GM19455 (cell line): Measurements from ENCODE around the gene BCR.

ENCODE experiments used
- ATAC-seq: cut with Tn5 transposase; IDR thresholded peaks from one replicate; pipeline ENCODE4 v1.9.1; 2021; ENCODE audit not compliant: unreplicated experiment

Gene BCR

DNA sequence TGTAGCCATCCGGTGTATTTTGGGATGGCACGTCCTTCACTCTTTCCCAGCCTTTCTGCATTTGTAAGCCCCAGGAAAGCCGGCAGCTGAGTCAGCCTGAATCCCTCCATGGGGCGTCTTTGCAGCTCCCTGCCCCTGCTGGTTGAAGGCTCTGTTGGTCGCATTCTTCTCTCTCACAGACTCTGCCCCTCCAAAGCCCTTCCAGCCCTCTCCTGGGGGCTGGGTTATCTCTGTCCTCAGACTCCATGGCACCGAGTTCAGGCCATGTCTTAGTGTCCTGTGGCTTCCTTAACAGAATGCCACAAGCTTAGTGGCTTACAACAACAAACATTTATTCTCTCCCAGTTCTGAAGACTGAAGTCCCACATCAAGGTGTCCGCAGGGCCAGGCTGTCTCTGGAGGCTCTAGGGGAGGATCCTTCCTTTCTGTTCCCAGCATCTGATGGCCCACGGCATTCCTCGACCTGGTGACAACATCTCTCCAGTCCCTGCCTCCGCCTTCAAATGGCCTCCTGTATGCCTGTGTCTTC is 62.2 kb downstream of the BCR start:
- ATAC-seq, result no peak

DNA sequence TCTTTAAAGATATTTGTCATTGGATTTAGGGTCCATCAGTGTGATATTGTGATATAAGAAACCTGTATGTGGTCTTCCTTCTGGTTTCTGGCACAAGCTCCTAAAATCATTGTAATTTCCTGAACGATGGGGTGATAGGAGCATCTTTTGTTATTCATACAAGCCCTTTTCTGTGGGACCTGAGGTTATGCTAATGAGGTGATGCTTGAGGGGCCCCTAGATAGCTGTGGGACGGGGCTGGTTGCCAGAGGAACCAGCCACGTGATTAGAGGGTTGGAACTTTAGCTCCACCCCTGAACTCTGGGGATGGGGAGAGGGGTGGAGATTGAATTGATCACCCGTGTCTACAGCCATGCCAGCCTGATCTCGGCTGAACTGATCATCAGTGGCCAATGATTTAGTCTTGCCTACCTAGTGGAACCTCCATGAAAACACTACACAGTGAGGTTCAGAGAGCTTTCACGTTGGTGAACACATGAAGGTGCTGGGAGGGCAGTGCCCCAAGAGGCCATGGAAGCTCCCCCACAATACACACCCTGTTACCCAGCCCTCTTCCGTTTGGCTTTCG is 62.8 kb downstream of the BCR start:
- no peak for ATAC-seq

DNA sequence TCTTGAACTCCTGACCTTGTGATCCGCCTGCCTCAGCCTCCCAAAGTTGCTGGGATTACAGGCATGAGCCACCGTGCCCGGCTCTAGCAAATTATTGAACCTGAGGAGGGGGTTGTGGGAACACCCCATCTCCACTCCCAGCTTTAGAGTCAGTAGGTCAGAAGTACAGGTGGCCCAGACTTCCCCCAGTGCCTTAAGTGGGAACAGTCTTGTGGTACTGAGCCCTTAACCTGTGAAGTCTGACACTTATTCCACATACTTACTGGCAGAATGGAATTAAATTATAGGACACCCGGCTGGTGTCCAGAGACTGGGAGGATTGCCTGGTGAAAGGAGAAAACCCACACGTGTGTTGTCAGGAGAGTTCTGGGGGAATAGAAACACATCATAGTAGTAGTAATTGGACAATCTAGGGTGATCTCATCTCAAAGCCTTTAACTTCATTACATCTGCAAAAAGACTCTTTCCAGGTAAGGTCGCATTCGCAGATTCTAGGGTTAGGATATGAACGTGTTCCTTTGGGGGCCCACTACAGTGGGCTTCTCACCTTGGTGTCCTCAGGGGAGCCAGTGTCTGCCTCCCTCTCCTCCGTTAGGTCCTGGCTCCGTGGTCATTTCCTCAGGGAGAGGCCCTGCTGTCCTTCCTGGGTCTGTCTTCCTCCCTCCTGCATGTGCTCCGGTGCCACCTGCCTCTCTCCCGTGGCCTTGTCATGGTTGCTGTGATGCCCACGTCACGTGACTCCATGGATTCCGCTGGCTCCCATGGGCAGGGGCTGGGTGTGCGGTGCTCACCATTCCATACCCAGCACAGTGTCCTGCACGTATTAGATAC is 63.8 kb downstream of the BCR start:
- no peak for ATAC-seq

DNA sequence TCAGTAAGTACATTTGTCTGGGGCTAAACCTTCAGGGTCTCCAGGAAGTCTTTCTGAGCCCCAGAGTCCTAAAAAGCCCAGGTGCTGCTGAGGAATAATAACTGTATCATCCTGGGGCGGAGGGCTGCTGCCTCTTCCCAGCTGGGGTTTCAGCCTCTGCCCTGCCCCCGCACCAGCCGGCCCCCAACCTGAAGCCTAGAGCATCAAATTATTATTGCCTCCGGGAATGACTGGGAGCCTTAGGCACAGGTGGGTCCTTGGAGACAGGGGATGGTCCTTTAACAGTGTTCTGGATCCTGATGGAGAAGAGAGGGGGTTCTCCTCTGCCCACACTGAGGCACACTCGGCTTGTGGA is 64.4 kb downstream of the BCR start:
- ATAC-seq, result no peak

DNA sequence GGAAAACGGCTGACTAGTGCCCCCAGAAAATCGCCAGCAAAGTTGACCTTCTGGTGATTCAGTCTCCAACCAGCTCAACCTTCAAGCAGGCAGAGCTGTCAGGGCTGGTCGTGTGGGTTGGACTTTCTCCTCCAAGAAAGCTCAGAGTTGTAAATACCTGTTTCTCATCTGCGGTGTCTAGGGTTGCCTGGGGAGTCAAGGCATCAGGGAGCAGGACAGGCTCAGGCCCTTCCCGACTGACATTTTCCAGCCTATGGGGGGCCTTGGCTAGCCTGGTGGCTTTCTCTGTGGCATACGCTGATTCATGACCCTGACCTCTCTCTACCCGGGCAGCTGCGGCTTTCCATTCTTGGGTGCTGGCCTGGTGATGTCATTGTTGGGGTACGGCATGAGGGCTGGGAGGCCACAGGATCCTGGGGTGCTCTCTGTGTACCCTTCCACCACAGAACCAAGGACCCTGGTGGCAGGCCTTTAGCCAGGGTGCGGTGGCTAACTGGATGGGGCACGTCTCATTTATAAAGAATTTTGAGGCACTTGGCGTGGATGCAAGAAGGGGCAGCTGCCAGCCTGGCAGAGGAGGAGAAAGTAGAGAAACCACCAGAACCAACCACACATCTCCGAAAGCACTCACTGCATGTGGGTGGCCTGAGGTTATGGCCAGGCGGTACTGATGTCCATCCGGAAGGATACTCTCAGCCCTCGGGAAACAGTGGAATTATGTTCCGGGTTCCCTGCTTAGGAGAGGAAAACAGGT is 64.9 kb downstream of the BCR start:
- ATAC-seq, result no peak

DNA sequence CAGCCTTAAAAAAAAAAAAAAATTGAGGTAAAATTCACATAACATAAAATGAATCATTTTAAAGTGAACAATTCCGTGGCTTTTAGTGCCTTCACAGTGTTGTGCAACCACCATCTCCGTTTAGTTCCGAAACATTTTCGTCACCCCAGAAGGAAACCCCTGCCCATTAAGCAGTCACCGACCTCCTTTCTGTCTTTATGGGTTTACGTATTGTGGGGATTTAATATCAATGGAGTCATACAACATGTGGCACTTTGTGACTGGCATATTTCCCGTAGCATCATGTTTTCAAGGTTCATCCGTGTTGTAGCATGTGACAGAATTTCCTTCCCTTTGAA is 65.5 kb downstream of the BCR start:
- no peak for ATAC-seq

DNA sequence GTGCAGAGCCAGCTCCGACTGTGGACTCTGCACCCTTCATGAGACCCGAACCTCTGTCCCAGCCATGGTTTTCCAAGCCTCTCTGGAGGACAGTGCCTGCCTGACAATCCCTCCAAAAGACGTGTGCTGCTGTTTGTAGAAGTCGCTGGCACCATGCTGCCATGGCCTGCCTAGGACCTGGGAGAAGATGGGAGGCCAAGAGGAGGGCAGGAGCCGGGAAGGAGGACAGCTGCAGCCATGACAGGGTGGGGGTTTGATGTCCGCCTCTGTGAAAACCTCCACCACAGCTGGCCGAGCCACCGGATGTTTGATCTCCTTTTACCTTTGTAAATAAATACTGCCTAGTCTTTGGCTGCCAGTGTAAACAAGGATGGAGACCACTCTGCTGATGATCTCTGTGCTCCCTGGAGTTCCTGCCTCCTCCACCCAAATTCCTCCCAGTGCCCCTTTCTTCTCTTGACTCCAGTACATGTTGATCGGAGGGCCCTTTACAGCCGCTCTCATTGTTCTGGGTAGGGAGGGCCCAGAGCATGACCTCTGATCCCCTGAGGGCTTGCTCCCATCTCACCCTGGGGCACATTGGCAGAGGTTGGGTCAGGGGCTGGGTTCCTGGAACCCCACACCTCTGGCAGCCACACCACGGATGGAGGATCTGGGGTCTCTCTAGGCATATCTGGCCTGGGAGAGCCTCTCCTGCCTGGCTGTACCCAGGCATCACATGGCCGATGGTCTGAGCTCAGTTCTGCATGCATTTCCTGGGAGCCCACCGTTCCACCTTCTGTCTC is 66.9 kb downstream of the BCR start:
- ATAC-seq, result no peak

DNA sequence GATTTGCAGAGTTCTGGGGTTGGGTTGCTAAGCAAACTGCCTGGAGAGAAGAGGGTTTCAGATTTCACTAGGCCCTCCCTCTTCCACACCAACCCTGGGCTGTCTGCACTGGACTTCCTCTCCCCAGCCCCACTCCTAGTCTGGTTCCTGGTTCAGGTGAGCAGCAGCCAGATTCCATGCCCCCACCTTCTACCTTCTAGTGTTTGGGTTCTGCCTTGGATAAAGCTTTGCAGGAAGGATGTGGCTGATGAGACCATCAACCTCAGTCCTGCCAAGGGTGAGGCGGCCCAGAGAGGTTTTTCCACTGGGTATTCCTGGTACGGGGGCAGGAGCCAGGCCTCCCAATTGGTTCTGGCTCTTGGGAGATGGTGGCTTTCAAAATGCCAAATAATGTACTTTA is 68.3 kb downstream of the BCR start:
- ATAC-seq, result no peak

DNA sequence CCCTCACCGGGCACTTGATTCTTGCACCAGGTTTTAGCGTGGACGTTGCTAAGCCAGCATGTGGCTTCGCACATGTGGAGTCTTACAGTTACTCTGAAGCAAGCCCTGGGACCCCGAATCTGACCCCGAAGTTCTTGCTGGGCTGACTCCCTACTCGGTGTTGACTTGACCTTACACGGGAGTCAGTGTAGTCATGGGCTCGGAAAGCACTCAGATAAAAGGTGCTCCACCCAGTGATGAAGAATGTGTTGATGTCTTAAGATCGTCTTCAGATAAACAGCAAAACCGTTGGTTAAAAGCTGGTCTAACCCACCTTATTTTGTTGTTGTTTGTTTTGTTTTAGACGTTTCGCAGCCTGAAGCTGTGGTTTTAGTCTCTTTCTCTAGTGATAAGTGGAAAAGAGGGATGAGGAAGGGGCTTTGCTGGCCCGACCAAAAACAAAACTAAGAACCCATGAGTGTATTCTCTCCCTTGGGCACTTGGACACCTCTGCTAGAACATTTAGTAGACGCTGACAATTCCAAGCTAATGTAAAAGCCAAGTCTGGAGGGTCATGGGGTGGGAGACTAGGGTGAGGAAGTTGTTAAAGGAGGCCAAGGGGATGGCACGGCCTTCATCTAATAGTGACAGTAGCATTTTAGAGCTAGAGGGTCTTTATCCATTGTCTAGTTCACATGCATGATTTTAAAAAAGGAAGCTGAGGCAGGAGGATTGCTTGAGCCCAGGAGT is 69.9 kb downstream of the BCR start:
- no peak for ATAC-seq

DNA sequence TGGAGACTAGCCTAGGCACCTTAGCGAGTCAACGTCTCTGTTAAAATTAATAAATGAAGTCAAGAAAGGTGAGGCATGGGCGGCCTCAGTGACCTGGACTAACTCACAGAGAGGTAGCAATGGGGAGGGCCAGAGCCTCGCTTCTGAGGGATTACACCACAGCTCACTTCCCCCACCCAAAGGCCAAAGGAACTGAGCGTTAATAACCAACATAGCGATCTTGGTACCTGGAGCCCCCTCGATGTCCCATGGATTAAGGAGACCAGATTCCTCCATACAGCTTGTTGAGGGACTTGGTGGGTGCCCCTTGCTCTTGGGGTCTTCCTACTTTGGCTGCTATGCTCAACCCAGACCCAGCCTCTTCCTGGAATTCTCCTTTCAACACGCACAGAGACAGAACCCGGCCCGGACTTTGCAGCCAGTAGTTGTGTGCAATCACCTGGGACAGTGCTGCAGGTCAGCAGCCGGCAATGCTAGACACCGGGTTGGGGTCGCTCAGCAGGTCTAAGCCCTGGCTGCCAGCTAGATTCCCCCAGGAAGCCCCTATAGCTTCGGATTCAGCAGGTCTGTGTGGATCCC is 70.6 kb downstream of the BCR start:
- no peak for ATAC-seq

DNA sequence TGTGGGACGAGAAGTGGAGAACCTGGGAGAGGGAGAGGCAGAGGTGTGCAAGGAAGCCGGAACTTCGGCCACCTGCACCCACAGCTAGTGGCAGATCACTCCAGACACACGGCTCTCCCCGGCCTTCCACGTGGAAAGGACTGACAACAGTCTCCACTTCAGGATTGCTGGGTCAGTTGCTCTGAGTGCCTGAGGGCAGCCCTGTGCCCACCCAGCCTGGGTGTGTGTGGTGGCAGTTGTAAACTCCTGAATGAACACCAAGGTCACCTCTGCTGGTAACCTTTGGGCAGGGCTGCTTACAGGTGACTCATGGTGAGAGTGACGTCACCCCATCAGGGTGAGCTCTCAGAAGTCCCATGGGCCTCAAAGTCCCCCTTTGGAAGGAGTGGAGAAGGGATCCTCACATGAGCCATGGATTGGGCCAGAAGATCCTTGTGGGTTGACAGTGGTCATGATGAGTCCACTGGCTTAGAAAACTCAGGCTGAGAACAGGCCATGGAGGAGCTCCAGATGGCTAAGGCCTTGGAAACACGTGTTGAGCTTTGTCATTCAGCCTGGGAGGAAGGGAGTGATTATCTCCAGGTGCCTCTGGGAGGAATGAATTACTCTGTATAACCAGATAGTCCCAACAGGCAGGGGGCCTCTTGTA is 71.3 kb downstream of the BCR start:
- ATAC-seq, result no peak

DNA sequence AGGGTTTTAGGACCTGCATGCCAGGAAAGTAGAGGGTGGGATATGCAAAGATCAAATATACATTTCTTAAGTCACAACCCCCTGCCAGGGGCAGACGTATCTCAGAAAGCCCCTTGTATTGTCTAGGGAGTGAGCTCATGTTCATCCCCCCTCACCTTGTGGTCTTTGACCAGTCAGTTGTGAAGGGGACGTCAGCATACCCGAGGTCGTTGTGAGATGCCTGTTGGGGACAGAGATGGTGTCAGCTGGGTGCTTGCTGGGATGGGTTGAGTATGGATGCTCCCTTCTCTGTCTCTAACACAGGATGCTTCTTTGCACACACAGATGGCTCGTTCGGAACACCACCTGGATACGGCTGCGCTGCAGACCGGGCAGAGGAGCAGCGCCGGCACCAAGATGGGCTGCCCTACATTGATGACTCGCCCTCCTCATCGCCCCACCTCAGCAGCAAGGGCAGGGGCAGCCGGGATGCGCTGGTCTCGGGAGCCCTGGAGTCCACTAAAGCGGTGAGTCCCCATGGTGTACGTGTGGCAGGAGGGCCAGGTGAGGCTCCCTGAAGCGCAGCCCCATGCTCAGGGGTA is 73.3 kb downstream of the BCR start:
- no peak for ATAC-seq

DNA sequence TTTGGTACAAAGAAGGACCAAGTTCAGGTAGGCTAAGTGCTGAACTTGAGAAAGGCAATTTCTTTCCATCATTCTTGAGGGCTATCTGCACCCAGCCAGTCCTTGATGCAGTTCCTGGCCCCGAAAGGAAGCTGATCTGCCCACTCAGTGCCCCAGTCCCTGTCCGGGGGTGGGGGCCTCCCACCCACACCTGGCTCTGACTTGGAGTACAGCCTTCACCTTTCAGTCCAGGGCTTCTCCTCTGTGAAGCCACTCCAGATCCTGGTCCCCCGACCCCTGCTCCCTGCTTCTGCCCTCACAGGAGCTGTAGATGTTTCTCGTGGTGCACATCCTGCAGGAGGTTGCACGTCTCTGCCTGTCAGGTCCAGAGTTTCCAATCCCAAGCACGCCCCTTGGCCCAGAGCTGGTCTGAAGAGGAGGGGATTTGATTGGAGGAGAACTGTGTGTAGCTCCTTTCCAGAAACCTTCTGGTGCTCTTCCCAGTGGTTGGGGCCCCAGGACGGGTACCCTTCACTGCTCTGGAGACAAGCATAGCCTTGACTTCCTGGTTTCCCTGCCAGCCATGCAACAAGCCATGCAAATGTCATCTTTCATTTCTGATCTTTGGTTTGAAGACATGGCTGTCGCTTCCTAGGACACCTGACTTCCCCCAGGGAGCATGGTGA is 75.3 kb downstream of the BCR start:
- ATAC-seq, result no peak

DNA sequence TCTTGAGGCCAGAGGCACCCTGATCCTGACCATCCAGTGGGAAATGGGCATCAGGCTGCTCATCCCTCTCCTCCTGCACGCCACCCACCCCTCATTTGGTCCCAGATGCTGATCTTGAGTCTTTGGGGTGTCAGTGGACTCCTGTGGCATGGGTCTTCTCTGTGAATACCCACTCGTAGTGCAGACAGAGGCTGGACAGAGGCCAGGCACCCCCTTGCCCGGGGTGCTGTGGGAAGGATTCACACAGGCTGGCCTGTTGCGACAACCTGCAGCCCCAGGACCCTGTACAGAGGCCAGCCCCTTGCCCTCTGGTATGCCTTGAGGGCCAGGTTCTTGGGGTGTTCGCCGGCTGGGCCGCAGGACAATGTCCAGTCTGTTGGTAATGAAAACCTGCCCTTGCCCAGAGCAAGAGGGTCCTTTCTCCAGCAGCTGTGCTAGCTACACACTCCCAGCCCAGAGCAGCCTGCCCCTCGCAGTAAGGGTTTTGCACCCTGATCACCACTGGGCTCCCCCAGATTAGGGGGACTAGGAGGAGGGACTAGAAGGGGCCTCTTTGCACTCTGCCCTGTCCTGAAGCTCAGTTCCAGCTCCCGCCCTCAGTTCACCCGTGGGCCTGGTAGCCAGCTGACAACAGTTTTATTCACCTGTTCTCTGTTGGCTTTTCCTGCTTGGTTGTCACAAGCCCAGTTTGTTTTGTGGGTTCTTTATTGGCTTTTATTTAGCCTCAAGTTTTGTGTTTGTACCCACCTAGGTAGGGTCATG is 76.0 kb downstream of the BCR start:
- ATAC-seq, result no peak

DNA sequence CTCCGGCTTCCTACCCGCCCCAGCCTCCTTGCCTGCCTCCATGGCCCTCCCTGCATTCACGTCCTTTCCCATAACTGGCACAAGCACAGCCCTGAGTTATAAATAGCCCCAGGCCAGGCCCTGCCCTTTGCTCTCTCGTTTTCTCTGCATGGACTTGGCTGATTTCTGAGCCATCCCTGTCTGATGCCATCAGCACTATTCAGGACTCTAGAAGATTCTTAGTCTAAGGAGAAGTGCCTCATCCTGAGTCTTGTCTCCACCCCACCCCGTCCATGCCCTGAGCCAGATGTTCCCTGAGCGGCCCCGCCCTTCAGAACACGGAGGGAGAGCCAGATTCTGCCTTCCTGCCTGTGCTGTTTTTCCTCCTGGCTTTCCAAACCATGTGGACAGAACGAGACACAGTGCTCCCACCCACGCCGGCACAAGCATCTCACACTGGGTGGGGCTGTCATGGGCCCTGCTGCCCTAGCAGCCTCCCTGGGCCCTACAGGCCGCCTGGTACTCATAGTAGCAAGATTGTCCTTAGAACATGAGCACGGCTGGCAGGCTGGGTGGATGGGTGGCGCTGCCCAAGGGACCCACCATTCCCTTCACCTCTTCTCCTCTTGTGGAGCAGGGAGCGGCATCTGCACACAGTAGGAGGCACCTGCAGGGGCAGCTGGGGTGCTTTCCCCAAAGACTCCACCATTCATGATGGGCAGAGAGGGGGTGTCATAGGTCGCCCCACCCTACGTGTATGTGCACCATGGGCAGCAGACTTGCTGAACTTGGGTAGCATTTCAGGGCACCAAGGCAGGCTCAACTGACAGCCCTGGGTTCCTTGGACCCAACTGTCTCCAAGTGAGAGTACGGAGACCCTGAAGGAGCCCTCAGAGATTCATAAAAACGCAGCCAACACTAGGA is 76.9 kb downstream of the BCR start:
- no peak for ATAC-seq

DNA sequence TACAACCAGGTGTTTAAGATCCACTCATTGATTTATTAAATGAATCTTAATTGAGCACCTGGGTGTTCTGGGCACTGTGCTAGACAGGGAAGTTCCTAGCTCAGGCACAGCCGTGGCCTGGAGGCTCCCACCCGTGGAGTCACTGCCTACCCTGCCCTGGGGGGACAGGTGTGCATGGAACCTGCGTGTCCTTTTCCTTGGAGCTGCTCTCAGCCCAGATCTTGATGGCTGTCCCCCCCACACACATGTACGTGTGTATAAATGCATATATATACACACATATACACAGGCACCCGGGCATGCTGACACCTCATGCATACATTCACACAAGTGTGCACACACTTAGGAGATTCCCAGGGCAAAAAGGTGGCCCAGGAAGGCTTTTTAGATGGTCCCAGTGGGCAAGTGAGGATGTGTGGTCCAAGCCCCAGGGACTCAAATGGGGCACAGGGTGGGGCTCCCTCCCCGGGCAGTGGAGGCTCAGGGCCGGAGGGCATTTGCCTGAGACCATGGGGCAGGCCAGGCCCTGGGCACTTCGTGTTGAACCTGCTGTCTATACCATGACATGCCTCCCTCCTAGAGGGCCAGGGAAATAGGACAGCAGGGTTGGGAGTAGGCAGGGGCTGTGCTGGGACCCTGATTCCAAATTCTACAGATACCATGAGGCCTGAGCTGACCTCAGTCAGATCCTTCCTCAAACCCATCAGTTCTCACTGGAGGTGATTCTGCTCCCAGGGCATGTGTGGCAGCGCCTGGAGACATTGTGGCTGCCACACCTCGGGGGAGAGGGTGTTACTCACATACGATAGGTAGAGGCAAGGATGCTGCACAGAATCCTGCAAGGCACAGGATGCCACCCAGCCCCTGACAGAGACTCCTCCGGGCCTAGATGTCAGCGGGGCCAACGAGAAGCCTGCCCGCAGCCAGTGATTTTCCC is 77.8 kb downstream of the BCR start:
- ATAC-seq, result no peak
